CD4-positive, alpha-beta memory T cell (primary cell): ENCODE results near the gene SARS1. TPM values are rescaled to one million over a fixed set of nuclear protein-coding genes. Genes with fewer than 3 reads are reported as not detected.

Experiments used
- CTCF ChIA-PET: fragments of 350-600 bp; sonication (Branson Sonifier 250); formaldehyde crosslinking; loops from one replicate; lab custom pipeline; 2021; ENCODE audit warnings: inconsistent platforms; ENCODE audit not compliant: partially characterized antibody; lab: Charles Lee
- POLR2A ChIA-PET: fragments of 350-600 bp; sonication (Branson Sonifier 250); formaldehyde crosslinking; loops from one replicate; lab custom pipeline; 2021; ENCODE audit not compliant: partially characterized antibody; lab: Charles Lee
- DNase-seq, 5 donors: peaks; one replicate each; pipeline versions ENCODE4 v3.0.0 to v3.0.0-alpha.2; 2020 to 2022; ENCODE audit warnings: mixed read lengths in 1 of 5
- H3K27ac ChIP-seq: one replicate; pipeline ENCODE4 v1.7.0; 2013; ENCODE audit warnings: low read depth, low read length
- H3K27me3 ChIP-seq: 2 replicates; pipeline ENCODE4 v1.7.0; 2013; ENCODE audit warnings: mild to moderate bottlenecking, low read length, moderate library complexity; ENCODE audit not compliant: insufficient read depth
- H3K36me3 ChIP-seq: 2 replicates; pipeline ENCODE4 v1.7.0; 2013; ENCODE audit warnings: mild to moderate bottlenecking, low read length, moderate library complexity; ENCODE audit not compliant: insufficient read depth
- H3K4me1 ChIP-seq: 2 replicates; pipeline ENCODE4 v1.7.0; 2013; ENCODE audit warnings: mild to moderate bottlenecking, low read length, moderate library complexity; ENCODE audit not compliant: insufficient read depth
- H3K4me3 ChIP-seq, 2 donors: one replicate each; pipeline ENCODE4 v1.7.0; 2013; ENCODE audit warnings: low read length in 2 of 2, mild to moderate bottlenecking in 1 of 2
- H3K9me3 ChIP-seq, 2 donors: one replicate each; pipeline ENCODE4 v1.7.0; 2013; ENCODE audit warnings: low read length in 2 of 2, control low read depth in 1 of 2; ENCODE audit not compliant: control insufficient read depth in 1 of 2
- H3K27ac Mint-ChIP-seq, 7 donors: one replicate each; pipeline ENCODE4 v1.8.0; 2020 to 2021; ENCODE audit warnings: mixed read lengths in 7 of 7, mild to moderate bottlenecking in 6 of 7, inconsistent platforms in 3 of 7, moderate library complexity in 3 of 7
- H3K27me3 Mint-ChIP-seq, 2 donors: one replicate each; pipeline ENCODE4 v1.8.0; 2020 to 2021; ENCODE audit warnings: mixed read lengths in 2 of 2
- H3K36me3 Mint-ChIP-seq, 2 donors: one replicate each; pipeline ENCODE4 v1.8.0; 2020 to 2021; ENCODE audit warnings: mixed read lengths in 2 of 2, inconsistent platforms in 1 of 2, mild to moderate bottlenecking in 1 of 2
- H3K4me1 Mint-ChIP-seq, 4 donors: one replicate each; pipeline ENCODE4 v1.8.0; 2020 to 2021; ENCODE audit warnings: mixed read lengths in 4 of 4, mild to moderate bottlenecking in 1 of 4
- H3K4me3 Mint-ChIP-seq, 8 donors: one replicate each; pipeline ENCODE4 v1.8.0; 2020 to 2021; ENCODE audit warnings: mixed read lengths in 8 of 8, mild to moderate bottlenecking in 7 of 8, moderate library complexity in 6 of 8, inconsistent platforms in 3 of 8
- H3K9me3 Mint-ChIP-seq, 8 donors: one replicate each; pipeline ENCODE4 v1.8.0; 2020 to 2021; ENCODE audit warnings: mixed read lengths in 8 of 8, mild to moderate bottlenecking in 5 of 8, inconsistent platforms in 3 of 8, moderate library complexity in 1 of 8
- intact Hi-C: fragments of 100-400 bp; cut with micrococcal nuclease; formaldehyde crosslinking; loops from one replicate; pipeline ENCODE4 v1.15.1; 2023
- polyA plus RNA-seq, 2 donors: library from polyadenylated mRNA; unstranded; fragments of 300-500 nt; fragmentation: Illumina TruSeq; gene quantifications; one replicate each; pipeline ENCODE4 v1.2.3, GENCODE V29; 2021
- total RNA-seq, 2 experiments: library from RNA; stranded (reverse); gene quantifications; one replicate each; pipeline ENCODE4 v1.2.3, GENCODE V29; 2021

The SARS1 gene
- total and polyA plus RNA-seq, 4 experiments from 2014 or later: 153 to 199 (median 184) TPM

DNA sequence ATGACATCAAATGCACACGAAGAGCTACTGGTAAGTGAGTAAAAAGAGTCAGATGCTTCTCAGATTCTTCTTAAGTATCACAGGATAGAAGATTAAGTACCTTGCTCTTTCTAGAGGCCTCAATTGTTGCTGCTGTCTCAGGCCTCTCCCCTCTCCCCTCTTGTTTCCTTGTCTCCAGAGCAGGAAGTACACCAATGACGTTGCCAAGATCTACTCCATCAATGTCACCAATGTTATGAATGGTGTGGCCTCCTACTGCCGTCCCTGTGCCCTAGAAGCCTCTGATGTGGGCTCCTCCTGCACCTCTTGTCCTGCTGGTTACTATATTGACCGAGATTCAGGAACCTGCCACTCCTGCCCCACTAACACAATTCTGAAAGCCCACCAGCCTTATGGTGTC is 21.3 kb upstream of the SARS1 start:
- DNase-seq: no peak
- intact Hi-C loops: loop anchor here (2.0 kb wide), 1 partner anchor 364 kb away; no protein-coding TSS in a partner anchor
- Histone ChIP-seq H3K27me3 (no peaks in the 10 kb centered on the region), H3K36me3 (peaks cover 6% of the 10 kb centered on the region), H3K4me3 (no peak overlapping the region), H3K9me3 (no peaks in the 10 kb centered on the region), H3K4me1 (no peaks in the 10 kb centered on the region), H3K27ac (no peak overlapping the region)
- ChIA-PET POLR2A (no interaction called here), CTCF (interaction anchor here (1.1 to 1.6 kb wide), 3 partner anchors 13 to 364 kb away, joined by 4 to 5 read pairs (median 4); no protein-coding TSS in a partner anchor)
- Mint-ChIP-seq H3K27ac (no peak overlapping the region), H3K4me1 (peaks cover 0 to 3% (median 0%) of the 10 kb centered on the region in 4 donors), H3K36me3 (peaks cover 16 to 23% of the 10 kb centered on the region in 2 donors), H3K27me3 (no peaks in the 10 kb centered on the region), H3K9me3 (no peaks in the 10 kb centered on the region), H3K4me3 (no peak overlapping the region)

DNA sequence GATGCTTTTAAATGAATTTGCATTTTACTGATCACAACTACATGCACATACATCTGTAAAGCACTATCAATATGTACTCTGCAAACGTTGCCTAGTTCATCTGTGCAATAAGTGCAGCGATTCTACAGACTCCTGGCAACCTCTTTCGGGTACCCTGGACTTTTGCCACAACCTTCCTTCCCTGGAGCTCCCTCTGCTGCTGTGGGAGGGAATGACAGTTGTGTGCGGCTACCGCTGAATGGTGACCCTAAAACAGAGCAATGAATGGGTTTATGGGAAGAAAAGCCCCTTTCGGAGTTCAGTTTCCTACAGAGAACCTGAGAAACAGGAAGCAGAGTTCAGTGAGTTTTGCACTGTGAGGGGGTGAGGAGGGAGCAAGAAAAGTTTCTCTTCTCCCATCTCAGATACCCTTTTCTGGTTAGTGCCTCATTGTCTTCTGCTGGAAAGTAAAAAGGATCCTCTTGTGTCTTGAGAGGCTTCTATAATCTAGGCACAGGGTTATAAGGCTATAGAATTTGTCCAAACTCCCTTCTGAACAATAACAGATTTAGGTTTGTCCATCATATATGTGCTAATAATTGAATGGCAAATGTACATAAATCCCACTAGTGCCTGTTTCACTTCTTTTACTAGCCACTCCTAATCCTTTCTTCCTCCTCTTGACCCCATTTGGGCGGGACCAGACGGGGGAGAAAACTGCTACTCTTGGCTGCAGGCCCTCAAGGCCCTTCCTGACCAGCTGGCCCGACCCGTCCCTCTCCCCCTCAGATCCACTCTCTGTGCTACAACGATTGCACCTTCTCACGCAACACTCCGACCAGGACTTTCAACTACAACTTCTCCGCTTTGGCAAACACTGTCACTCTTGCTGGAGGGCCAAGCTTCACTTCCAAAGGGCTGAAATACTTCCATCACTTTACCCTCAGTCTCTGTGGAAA is 19.8 kb upstream of the SARS1 start:
- POLR2A ChIA-PET: interaction anchor here (0.5 kb wide), 1 partner anchor 203 kb away, joined by 3 read pairs; no protein-coding TSS in a partner anchor
- Mint-ChIP-seq H3K4me1 (peaks cover 0 to 4% (median under 1%) of the 10 kb centered on the region in 4 donors), H3K27me3 (no peaks in the 10 kb centered on the region), H3K4me3 (no peak overlapping the region), H3K27ac (peak overlapping the region in 1 of 7 donors; percentile 55), H3K36me3 (peaks cover 16 to 28% of the 10 kb centered on the region in 2 donors), H3K9me3 (no peaks in the 10 kb centered on the region)
- Histone ChIP-seq H3K4me3 (no peak overlapping the region), H3K27ac (no peak overlapping the region), H3K36me3 (peaks cover 6% of the 10 kb centered on the region), H3K4me1 (no peaks in the 10 kb centered on the region), H3K9me3 (no peaks in the 10 kb centered on the region), H3K27me3 (no peaks in the 10 kb centered on the region)
- CTCF ChIA-PET: interaction anchor here (0.6 to 2.1 kb wide), 6 partner anchors 12 to 94 kb away, joined by 3 to 7 read pairs (median 3); a partner anchor contains a TSS
- intact Hi-C loops: loop anchor here (2.0 kb wide), 1 partner anchor 365 kb away; no protein-coding TSS in a partner anchor
- DNase-seq: peak in 4 of 5 donors; percentile 17 to 32 (median 26)

DNA sequence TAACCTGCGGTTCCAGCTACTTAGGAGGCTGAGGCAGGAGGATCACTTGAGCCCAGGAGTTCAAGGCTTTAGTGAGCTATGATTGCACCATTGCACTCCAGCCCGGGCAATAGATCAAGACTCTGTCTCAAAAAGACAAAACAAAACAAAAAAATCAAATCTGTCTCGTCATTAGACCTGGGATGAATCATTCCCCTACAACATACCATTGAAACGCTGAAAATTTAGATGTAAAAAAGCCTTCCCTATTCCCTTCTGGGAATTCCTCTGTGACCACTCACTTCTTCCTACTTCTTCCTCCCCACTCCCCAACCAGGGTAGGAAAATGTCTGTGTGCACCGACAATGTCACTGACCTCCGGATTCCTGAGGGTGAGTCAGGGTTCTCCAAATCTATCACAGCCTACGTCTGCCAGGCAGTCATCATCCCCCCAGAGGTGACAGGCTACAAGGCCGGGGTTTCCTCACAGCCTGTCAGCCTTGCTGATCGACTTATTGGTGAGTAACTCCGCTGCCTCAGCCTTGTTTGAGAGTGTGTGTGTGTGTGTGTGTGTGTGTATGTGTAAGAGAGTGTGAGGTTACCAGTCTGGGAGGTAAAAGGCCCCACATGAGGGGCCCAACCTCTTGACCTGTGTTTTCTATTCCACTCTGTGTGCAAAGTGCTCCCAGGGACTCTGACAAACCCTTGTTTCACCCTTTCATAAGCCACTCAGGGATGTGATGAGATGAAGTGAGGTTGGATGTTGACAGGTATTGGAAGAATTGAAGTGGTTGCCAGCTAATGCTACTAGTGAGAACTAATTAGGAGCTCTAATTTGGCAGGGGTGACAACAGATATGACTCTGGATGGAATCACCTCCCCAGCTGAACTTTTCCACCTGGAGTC is 16.3 kb upstream of the SARS1 start:
- no peak overlapping the region for H3K4me3 Mint-ChIP-seq
- POLR2A ChIA-PET: interaction anchor here (0.6 kb wide), 1 partner anchor 749 kb away, joined by 3 read pairs; no protein-coding TSS in a partner anchor
- intact Hi-C loops: no loop called here

DNA sequence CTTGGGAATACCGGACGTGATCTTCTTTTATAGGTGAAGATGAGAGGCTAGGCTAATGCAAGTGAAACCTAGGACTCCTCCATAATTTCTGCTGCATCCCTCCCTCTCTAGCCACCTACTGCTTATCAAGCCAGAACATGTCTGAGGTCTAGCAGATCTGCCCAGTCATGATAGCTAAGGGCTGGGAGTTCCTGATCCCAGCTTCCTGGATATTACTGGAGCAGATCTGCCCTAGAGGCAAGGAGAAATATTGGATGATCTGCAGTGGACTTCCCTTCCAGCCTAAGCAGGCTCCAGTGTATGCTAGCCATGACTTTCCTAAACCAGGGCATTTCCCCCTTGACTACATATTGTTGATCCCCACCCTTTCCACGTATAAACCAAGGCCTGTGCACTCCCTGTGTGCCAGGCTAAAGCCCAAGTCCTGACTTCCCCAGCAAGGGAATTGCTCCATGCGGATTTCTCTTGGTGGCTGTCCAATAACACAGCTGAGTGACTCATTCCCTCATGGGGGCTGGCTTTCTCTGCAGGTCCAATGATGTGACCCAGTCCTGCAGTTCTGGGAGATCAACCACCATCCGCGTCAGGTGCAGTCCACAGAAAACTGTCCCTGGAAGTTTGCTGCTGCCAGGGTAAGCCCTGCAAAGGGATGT is 15.5 kb upstream of the SARS1 start:
- no peaks in the 10 kb centered on the region for H3K9me3 ChIP-seq
- H3K4me1 Mint-ChIP-seq: peaks cover 5 to 13% (median 10%) of the 10 kb centered on the region in 4 donors
- no peak overlapping the region for H3K4me3 Mint-ChIP-seq
- H3K27ac ChIP-seq: no peak overlapping the region
- POLR2A ChIA-PET: interaction anchor here (2.1 kb wide), 1 partner anchor 16 kb away, joined by 7 read pairs; the partner anchor contains the start of gene SARS1
- peaks cover 12 to 16% of the 10 kb centered on the region in 2 donors for H3K36me3 Mint-ChIP-seq
- no peaks in the 10 kb centered on the region for H3K27me3 Mint-ChIP-seq
- DNase-seq: no peak
- CTCF ChIA-PET: no interaction called here
- H3K27me3 ChIP-seq: no peaks in the 10 kb centered on the region
- no peaks in the 10 kb centered on the region for H3K36me3 ChIP-seq
- peak overlapping the region in 2 of 7 donors; percentile 14 to 53 for H3K27ac Mint-ChIP-seq
- H3K9me3 Mint-ChIP-seq: peaks cover 0 to 2% (median 0%) of the 10 kb centered on the region in 8 donors
- intact Hi-C loops: no loop called here
- no peak overlapping the region for H3K4me3 ChIP-seq
- H3K4me1 ChIP-seq: peaks cover 8% of the 10 kb centered on the region

More for the DNA sequence above, 16.3 kb upstream of the SARS1 start:
- Histone ChIP-seq H3K36me3 (no peaks in the 10 kb centered on the region), H3K27ac (no peak overlapping the region), H3K4me1 (peaks cover 8% of the 10 kb centered on the region), H3K27me3 (no peaks in the 10 kb centered on the region), H3K4me3 (no peak overlapping the region), H3K9me3 (no peaks in the 10 kb centered on the region)
- DNase-seq: no peak
- CTCF ChIA-PET: no interaction called here
- Mint-ChIP-seq H3K27ac (peak overlapping the region in 3 of 7 donors; percentile 8 to 64 (median 17)), H3K27me3 (no peaks in the 10 kb centered on the region), H3K36me3 (peaks cover 15% of the 10 kb centered on the region in 2 donors), H3K4me1 (peaks cover 5 to 13% (median 10%) of the 10 kb centered on the region in 4 donors), H3K9me3 (peaks cover 0 to 2% (median 0%) of the 10 kb centered on the region in 8 donors)

DNA sequence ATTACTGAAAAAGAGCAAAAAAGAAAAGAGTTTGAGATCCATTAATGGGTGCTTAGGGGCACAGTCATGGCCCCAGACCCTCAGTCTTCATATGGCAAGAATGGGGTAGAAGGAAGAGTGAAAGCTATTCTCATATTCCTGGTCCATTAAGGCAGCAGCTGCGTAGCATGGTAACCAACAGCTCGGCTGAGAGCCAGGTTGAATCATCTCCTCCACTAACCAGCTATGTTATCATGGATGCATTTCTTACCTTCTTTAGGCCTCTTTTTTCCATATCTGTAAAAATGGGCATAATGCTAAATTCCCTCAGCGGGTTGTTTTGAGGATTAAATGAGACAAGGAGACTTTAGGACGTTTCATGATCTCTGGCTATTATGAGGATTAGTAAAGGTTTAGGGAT is 15.0 kb upstream of the SARS1 start:
- no peaks in the 10 kb centered on the region for H3K27me3 Mint-ChIP-seq
- H3K27ac Mint-ChIP-seq: peak overlapping the region in 1 of 7 donors; percentile 47
- POLR2A ChIA-PET: interaction anchor here (2.1 kb wide), 1 partner anchor 15 kb away, joined by 7 read pairs; the partner anchor contains the start of gene SARS1

DNA sequence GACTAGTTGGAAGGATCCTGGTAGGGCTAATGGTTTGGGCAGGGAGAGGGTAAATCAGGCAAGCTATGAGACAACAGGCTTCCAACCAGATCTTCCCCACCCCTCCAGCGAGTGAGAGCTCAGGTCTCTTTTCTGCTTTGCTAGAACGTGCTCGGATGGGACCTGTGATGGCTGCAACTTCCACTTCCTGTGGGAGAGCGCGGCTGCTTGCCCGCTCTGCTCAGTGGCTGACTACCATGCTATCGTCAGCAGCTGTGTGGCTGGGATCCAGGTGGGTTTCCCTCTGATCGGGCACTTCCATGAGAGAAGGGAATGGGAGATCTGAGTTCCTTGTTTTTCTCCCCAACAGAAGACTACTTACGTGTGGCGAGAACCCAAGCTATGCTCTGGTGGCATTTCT is 14.0 kb upstream of the SARS1 start:
- H3K27ac Mint-ChIP-seq: peak overlapping the region in 5 of 7 donors; percentile 7 to 68 (median 47)
- H3K27me3 Mint-ChIP-seq: no peaks in the 10 kb centered on the region
- H3K4me1 Mint-ChIP-seq: peaks cover 5 to 13% (median 10%) of the 10 kb centered on the region in 4 donors
- Histone ChIP-seq H3K4me3 (no peak overlapping the region), H3K36me3 (no peaks in the 10 kb centered on the region), H3K27ac (no peak overlapping the region), H3K27me3 (no peaks in the 10 kb centered on the region), H3K4me1 (peaks cover 8% of the 10 kb centered on the region), H3K9me3 (no peaks in the 10 kb centered on the region)
- ChIA-PET POLR2A (interaction anchor here (2.1 kb wide), 1 partner anchor 14 kb away, joined by 7 read pairs; the partner anchor contains the start of gene SARS1), CTCF (interaction anchor here (1.6 kb wide), 1 partner anchor 14 kb away, joined by 7 read pairs; the partner anchor contains the start of gene SARS1)
- H3K4me3 Mint-ChIP-seq: peak overlapping the region in 3 of 8 donors; percentile 8 to 15 (median 10)
- intact Hi-C loops: no loop called here
- peaks cover 0 to 2% (median 0%) of the 10 kb centered on the region in 8 donors for H3K9me3 Mint-ChIP-seq
- peaks cover 13 to 18% of the 10 kb centered on the region in 2 donors for H3K36me3 Mint-ChIP-seq
- DNase-seq: no peak

More for the DNA sequence above, 15.0 kb upstream of the SARS1 start:
- Mint-ChIP-seq H3K4me3 (peak overlapping the region in 1 of 8 donors; percentile 43), H3K9me3 (peaks cover 0 to 2% (median 0%) of the 10 kb centered on the region in 8 donors), H3K36me3 (peaks cover 12 to 18% of the 10 kb centered on the region in 2 donors), H3K4me1 (peaks cover 5 to 13% (median 10%) of the 10 kb centered on the region in 4 donors)
- Histone ChIP-seq H3K9me3 (no peaks in the 10 kb centered on the region), H3K27me3 (no peaks in the 10 kb centered on the region), H3K4me3 (no peak overlapping the region), H3K36me3 (no peaks in the 10 kb centered on the region), H3K27ac (no peak overlapping the region), H3K4me1 (peaks cover 8% of the 10 kb centered on the region)
- no peak for DNase-seq
- intact Hi-C loops: no loop called here
- CTCF ChIA-PET: interaction anchor here (1.6 kb wide), 1 partner anchor 15 kb away, joined by 7 read pairs; the partner anchor contains the start of gene SARS1
